Liver (tissue), 9 donors: Measurements from ENCODE around the gene FAM219A. TPM values are rescaled to one million over a fixed set of nuclear protein-coding genes. Genes with fewer than 3 reads are reported as not detected.

Experiments used
- DNase-seq: peaks from one replicate; pipeline ENCODE4 v3.0.0-alpha.2; 2017; ENCODE audit warnings: low spot score
- H3K27ac ChIP-seq, 2 donors: one replicate each; pipeline ENCODE4 v1.7.0; 2013; ENCODE audit warnings: inconsistent platforms in 2 of 2, low read length in 2 of 2, control low read depth in 1 of 2, low read depth in 1 of 2, mild to moderate bottlenecking in 1 of 2
- H3K27me3 ChIP-seq, 4 donors: one replicate each; pipeline versions ENCODE4 v1.6.1 to v1.7.0; 2013; ENCODE audit warnings: low read length in 3 of 4, inconsistent platforms in 1 of 4, mild to moderate bottlenecking in 1 of 4, moderate library complexity in 1 of 4; ENCODE audit not compliant: control insufficient read depth in 4 of 4, insufficient read depth in 4 of 4
- H3K36me3 ChIP-seq, 4 donors: one replicate each; pipeline versions ENCODE4 v1.6.1 to v1.7.0; 2013; ENCODE audit warnings: low read length in 3 of 4, mild to moderate bottlenecking in 3 of 4, low read depth in 1 of 4, moderate library complexity in 1 of 4; ENCODE audit not compliant: control insufficient read depth in 4 of 4, insufficient read depth in 3 of 4
- H3K4me1 ChIP-seq, 4 donors: one replicate each; pipeline versions ENCODE4 v1.6.1 to v1.7.0; 2013; ENCODE audit warnings: low read length in 3 of 4, mild to moderate bottlenecking in 3 of 4, moderate library complexity in 1 of 4; ENCODE audit not compliant: control insufficient read depth in 4 of 4, insufficient read depth in 4 of 4
- H3K4me3 ChIP-seq, 3 donors: one replicate each; pipeline versions ENCODE4 v1.6.1 to v1.7.0; 2013; ENCODE audit warnings: low read length in 3 of 3, control low read depth in 1 of 3, low read depth in 1 of 3, mild to moderate bottlenecking in 1 of 3
- H3K9ac ChIP-seq, 2 donors: one replicate each; pipeline ENCODE4 v1.7.0; 2013; ENCODE audit warnings: low read length in 2 of 2, mild to moderate bottlenecking in 2 of 2, moderate library complexity in 2 of 2, control low read depth in 1 of 2, low read depth in 1 of 2
- H3K9me3 ChIP-seq, 4 donors: one replicate each; pipeline versions ENCODE4 v1.6.1 to v1.7.0; 2013; ENCODE audit warnings: low read length in 3 of 4; ENCODE audit not compliant: control insufficient read depth in 4 of 4
- EGR1 ChIP-seq, 2 donors: IDR thresholded peaks; 2 replicates each; pipeline ENCODE4 v1.6.1; 2016 to 2018; ENCODE audit warnings: antibody characterized with exemption in 2 of 2, low read depth in 2 of 2
- FOXA1 ChIP-seq: IDR thresholded peaks from 2 replicates; pipeline ENCODE4 v1.6.1; 2016; ENCODE audit warnings: antibody characterized with exemption
- FOXA2 ChIP-seq: IDR thresholded peaks from 2 replicates; pipeline ENCODE4 v1.6.1; 2016; ENCODE audit warnings: antibody characterized with exemption
- GABPA ChIP-seq, 2 donors: IDR thresholded peaks in 1 of 2; conservative IDR thresholded peaks in 1 of 2; 2 replicates each; pipeline ENCODE4 v1.6.1; 2016; ENCODE audit warnings: antibody characterized with exemption in 2 of 2, mild to moderate bottlenecking in 1 of 2, moderate library complexity in 1 of 2
- HNF4A ChIP-seq, 2 donors: conservative IDR thresholded peaks; 2 replicates each; pipeline ENCODE4 v1.6.1; 2016; ENCODE audit warnings: antibody characterized with exemption in 2 of 2, mild to moderate bottlenecking in 2 of 2
- HNF4G ChIP-seq: IDR thresholded peaks from 2 replicates; pipeline ENCODE4 v1.6.1; 2016; ENCODE audit warnings: antibody characterized with exemption
- JUND ChIP-seq, 2 donors: IDR thresholded peaks; 2 replicates each; pipeline ENCODE4 v1.6.1; 2016; ENCODE audit warnings: antibody characterized with exemption in 2 of 2
- NR2F2 ChIP-seq: IDR thresholded peaks from 2 replicates; pipeline ENCODE4 v1.6.1; 2016; ENCODE audit warnings: antibody characterized with exemption
- RAD21 ChIP-seq, 2 donors: IDR thresholded peaks; 2 replicates each; pipeline ENCODE4 v1.6.1; 2016; ENCODE audit warnings: antibody characterized with exemption in 2 of 2, mild to moderate bottlenecking in 2 of 2
- RXRA ChIP-seq, 2 donors: IDR thresholded peaks; 2 replicates each; pipeline ENCODE4 v1.6.1; 2017 to 2018; ENCODE audit warnings: antibody characterized with exemption in 2 of 2, mild to moderate bottlenecking in 1 of 2
- SP1 ChIP-seq: IDR thresholded peaks from 2 replicates; pipeline ENCODE4 v1.6.1; 2018; ENCODE audit warnings: antibody characterized with exemption, mild to moderate bottlenecking
- TAF1 ChIP-seq: conservative IDR thresholded peaks from 2 replicates; pipeline ENCODE4 v1.6.1; 2016; ENCODE audit warnings: antibody characterized with exemption, mild to moderate bottlenecking
- YY1 ChIP-seq: IDR thresholded peaks from 2 replicates; pipeline ENCODE4 v1.6.1; 2016; ENCODE audit warnings: antibody characterized with exemption, mild to moderate bottlenecking
- WGBS: extraction: QIAGEN DNeasy Blood & Tissue Kit; methylation state at CpG from one replicate; pipeline ENCODE4 v1.1.7; 2013; 5-methylcytosine and 5-hydroxymethylcytosine counted together
- polyA plus RNA-seq, 2 donors: library from polyadenylated mRNA; stranded (reverse) in 1 of 2; unstranded in 1 of 2; fragments of 200-250 nt in 1 of 2; fragments of >200 nt in 1 of 2; fragmentation: Nextera tagmentation in 1 of 2; extraction: Ambion mirVana in 1 of 2; gene quantifications; one replicate each; pipeline versions ENCODE4 v1.2.1 to v1.2.3, GENCODE V29; 2013 to 2015
- total RNA-seq, 2 donors: library from RNA; depleted of rRNA; stranded (reverse); fragments of >200 nt; gene quantifications; one replicate each; pipeline ENCODE4 v1.2.3, GENCODE V29; 2014
- TF ChIP-seq, protein P1 (sequence below): IDR thresholded peaks from 2 replicates; pipeline ENCODE4 v1.6.1; 2016; ENCODE audit warnings: antibody characterized with exemption
- TF ChIP-seq, protein P2 (sequence below): fragments of 150-350 bp; IDR thresholded peaks from 2 replicates; pipeline ENCODE4 v1.5.1; 2017; ENCODE audit warnings: improper control_type of control experiment, low read depth, low read length; ENCODE audit not compliant: missing input control
- TF ChIP-seq, protein P3 (sequence below): IDR thresholded peaks from 2 replicates; pipeline ENCODE4 v1.6.1; 2016; ENCODE audit warnings: antibody characterized with exemption
- TF ChIP-seq, protein P4 (sequence below): IDR thresholded peaks from 2 replicates; pipeline ENCODE4 v1.6.1; 2016; ENCODE audit warnings: antibody characterized with exemption
- TF ChIP-seq, protein P5 (sequence below): IDR thresholded peaks from 2 replicates; pipeline ENCODE4 v1.6.1; 2016; ENCODE audit warnings: antibody characterized with exemption, mild to moderate bottlenecking
- donor health status: healthy.
- donor health status: healthy.
- donor health status: healthy.
- donor health status: healthy.
- donor health status: healthy.

The FAM219A gene
- total and polyA plus RNA-seq, 4 donors = 1.6 to 3.6 (median 2.4) TPM

DNA sequence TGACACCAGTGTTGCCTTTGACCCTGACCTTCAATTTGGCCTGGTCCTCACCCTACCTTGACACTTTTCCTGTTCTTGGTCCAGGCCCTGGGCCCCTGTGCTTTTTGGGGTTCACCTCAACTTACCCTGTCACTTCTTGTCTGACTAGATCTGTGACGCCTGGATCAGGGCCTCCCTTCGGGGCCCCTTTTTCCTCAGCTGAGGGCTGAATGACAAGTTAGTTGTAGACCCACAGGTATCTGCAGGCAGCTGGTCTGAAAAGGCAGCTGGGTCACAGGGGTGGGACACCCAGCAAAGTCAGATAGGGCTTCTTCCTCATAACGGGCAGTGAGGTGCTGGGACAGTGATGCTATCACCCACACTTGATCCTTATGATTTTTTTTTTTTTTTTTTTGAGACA lies 71.7 kb downstream of the FAM219A start:
- Histone ChIP-seq H3K4me3 (no peak overlapping the region), H3K4me1 (peaks cover 0 to 8% (median 4%) of the 10 kb centered on the region in 4 donors), H3K27ac (no peak overlapping the region), H3K9me3 (no peaks in the 10 kb centered on the region), H3K9ac (no peak overlapping the region), H3K36me3 (no peaks in the 10 kb centered on the region), H3K27me3 (no peaks in the 10 kb centered on the region)
- no peak for TF ChIP-seq JUND (IDR thresholded peaks at IDR 0.05)
- no peak for TF ChIP-seq HNF4G
- TF ChIP-seq TAF1 = no peak
- no peak for TF ChIP-seq EGR1 (IDR thresholded peaks at IDR 0.05; ENCODE audit: low read depth in 2 of 2)
- no peak for TF ChIP-seq SP1
- TF ChIP-seq, protein P1, sequence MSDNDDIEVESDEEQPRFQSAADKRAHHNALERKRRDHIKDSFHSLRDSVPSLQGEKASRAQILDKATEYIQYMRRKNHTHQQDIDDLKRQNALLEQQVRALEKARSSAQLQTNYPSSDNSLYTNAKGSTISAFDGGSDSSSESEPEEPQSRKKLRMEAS = no peak
- no peak for TF ChIP-seq GABPA (IDR thresholded peaks at IDR 0.05 in 1 of 2, conservative IDR thresholded peaks at IDR 0.05 in 1 of 2)
- TF ChIP-seq NR2F2 = no peak
- TF ChIP-seq FOXA1 = no peak
- TF ChIP-seq, protein P2, sequence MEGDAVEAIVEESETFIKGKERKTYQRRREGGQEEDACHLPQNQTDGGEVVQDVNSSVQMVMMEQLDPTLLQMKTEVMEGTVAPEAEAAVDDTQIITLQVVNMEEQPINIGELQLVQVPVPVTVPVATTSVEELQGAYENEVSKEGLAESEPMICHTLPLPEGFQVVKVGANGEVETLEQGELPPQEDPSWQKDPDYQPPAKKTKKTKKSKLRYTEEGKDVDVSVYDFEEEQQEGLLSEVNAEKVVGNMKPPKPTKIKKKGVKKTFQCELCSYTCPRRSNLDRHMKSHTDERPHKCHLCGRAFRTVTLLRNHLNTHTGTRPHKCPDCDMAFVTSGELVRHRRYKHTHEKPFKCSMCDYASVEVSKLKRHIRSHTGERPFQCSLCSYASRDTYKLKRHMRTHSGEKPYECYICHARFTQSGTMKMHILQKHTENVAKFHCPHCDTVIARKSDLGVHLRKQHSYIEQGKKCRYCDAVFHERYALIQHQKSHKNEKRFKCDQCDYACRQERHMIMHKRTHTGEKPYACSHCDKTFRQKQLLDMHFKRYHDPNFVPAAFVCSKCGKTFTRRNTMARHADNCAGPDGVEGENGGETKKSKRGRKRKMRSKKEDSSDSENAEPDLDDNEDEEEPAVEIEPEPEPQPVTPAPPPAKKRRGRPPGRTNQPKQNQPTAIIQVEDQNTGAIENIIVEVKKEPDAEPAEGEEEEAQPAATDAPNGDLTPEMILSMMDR = no peak
- TF ChIP-seq RAD21 (IDR thresholded peaks at IDR 0.05) = no peak
- TF ChIP-seq, protein P3, sequence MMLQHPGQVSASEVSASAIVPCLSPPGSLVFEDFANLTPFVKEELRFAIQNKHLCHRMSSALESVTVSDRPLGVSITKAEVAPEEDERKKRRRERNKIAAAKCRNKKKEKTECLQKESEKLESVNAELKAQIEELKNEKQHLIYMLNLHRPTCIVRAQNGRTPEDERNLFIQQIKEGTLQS = no peak
- TF ChIP-seq, protein P4, sequence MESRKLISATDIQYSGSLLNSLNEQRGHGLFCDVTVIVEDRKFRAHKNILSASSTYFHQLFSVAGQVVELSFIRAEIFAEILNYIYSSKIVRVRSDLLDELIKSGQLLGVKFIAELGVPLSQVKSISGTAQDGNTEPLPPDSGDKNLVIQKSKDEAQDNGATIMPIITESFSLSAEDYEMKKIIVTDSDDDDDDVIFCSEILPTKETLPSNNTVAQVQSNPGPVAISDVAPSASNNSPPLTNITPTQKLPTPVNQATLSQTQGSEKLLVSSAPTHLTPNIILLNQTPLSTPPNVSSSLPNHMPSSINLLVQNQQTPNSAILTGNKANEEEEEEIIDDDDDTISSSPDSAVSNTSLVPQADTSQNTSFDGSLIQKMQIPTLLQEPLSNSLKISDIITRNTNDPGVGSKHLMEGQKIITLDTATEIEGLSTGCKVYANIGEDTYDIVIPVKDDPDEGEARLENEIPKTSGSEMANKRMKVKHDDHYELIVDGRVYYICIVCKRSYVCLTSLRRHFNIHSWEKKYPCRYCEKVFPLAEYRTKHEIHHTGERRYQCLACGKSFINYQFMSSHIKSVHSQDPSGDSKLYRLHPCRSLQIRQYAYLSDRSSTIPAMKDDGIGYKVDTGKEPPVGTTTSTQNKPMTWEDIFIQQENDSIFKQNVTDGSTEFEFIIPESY = no peak
- no peak for TF ChIP-seq YY1
- TF ChIP-seq RXRA (IDR thresholded peaks at IDR 0.05) = no peak
- no peak for TF ChIP-seq FOXA2
- TF ChIP-seq, protein P5, sequence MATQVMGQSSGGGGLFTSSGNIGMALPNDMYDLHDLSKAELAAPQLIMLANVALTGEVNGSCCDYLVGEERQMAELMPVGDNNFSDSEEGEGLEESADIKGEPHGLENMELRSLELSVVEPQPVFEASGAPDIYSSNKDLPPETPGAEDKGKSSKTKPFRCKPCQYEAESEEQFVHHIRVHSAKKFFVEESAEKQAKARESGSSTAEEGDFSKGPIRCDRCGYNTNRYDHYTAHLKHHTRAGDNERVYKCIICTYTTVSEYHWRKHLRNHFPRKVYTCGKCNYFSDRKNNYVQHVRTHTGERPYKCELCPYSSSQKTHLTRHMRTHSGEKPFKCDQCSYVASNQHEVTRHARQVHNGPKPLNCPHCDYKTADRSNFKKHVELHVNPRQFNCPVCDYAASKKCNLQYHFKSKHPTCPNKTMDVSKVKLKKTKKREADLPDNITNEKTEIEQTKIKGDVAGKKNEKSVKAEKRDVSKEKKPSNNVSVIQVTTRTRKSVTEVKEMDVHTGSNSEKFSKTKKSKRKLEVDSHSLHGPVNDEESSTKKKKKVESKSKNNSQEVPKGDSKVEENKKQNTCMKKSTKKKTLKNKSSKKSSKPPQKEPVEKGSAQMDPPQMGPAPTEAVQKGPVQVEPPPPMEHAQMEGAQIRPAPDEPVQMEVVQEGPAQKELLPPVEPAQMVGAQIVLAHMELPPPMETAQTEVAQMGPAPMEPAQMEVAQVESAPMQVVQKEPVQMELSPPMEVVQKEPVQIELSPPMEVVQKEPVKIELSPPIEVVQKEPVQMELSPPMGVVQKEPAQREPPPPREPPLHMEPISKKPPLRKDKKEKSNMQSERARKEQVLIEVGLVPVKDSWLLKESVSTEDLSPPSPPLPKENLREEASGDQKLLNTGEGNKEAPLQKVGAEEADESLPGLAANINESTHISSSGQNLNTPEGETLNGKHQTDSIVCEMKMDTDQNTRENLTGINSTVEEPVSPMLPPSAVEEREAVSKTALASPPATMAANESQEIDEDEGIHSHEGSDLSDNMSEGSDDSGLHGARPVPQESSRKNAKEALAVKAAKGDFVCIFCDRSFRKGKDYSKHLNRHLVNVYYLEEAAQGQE = no peak
- TF ChIP-seq HNF4A (conservative IDR thresholded peaks at IDR 0.05) = no peak
- WGBS = 92% methylated on average over 3 of the region's 3 CpGs
- DNase-seq = no peak
